DMS53 treated with DMSO at 0.1 percent for 48 hours (cell line): ENCODE results near the gene PTP4A2.
A peak's percentile ranks its signal among the peaks of the same experiment; 100 is the strongest.
"Not testable (repeated sequence)": the region's sequence is repeated elsewhere in the genome, so short reads cannot be mapped to it uniquely, and the experiment has no call there.

Source experiments
- DNase-seq: peaks from one replicate; lab custom pipeline; 2025; ENCODE audit not compliant: unreplicated experiment; lab: John Stamatoyannopoulos, UW

Gene PTP4A2

DNA sequence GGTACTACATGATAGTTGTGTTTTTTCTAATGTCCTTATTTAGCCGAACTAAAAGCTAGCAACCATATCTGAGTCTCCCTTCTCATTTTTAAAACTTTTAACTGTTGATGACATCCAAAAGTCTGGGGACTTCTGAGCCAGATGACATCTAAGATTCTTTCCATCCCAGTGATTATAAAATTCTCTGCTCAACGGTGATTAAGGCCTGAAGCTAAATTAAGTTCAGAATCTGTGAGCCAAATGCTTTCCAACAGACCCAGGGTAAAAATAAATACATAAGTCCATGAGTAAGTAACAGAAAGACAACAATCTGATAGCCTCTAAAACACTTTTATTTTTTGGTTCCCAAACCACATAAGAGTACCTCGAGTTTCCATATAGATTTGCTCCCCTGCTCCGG lies 13.1 kb upstream of the PTP4A2 start:
- DNase-seq: no peak

- DNase-seq: no peak
These were observed 11.7 kb upstream of the PTP4A2 start for GRCh38 chr1:31949862-31950261.

- DNase-seq: not testable (repeated sequence)
These were observed 7.5 kb upstream of the PTP4A2 start for GRCh38 chr1:31945677-31946076.

DNA sequence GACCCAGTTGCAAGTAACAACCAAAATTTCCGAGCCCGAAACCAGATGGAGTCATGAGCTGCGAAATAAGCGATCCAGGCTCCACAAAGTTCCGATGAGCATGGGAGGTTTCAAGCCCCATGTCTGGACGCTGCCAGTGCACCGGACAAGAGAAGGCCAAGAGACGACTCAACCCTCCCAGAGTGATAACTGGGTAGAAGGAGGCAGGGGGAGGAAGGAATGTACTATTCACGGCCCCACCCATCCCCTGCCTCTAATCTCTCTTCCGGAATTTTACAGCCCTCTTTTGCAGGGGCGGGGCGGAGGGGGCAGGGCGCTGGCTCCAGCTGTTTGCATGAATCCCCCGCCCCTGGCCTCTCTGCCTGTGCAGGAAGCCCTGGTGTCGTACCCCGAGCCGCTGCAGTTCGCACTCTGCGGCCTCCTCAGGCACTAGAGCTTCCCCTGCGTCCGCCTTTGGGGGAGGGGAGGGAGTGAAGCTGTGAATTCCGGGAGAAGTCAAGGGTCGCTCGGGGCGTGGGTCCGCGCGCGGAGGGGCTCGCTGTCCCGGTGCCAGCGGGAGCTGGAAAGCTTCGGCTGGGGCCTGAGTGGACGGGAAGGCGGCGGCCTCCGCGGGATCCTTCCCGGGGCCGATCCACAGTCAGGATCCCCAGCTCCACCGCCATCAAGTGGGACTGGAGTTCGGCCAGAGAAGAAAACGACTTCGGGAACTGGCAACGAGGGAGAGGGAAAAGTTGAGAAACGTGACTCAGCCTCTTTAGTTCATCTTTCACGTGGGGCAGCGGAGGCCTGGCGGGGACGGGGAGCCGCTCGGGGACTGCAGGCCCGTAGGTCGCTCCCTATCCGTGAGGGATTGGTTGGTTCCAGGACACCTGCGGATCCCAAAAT lies 6.3 kb upstream of the PTP4A2 start:
- no peak for DNase-seq

GRCh38 chr1:31943546-31944184 lies 5.5 kb upstream of the PTP4A2 start:
- DNase-seq: no peak

DNA sequence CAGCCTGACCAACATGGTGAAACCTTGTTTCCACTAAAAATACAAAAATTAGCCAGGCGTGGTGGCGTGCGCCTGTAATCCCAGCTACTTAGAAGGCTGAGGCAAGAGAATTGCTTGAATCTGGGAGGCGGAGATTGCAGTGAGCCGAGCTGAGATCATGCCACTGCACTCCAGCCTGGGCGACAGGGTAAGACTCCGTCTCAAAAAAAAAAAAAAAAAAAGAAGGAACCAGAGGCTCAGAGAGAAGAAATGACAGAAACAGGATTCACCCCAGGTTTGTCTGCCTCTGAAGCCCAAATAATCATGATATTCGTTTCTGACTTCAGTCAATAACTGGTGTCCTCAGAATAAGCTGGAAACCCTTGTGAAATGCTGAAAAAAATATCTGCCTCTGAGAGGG lies 3.9 kb upstream of the PTP4A2 start:
- DNase-seq: not testable (repeated sequence)

GRCh38 chr1:31939484-31940329 lies 1.5 kb upstream of the PTP4A2 start:
- DNase-seq: peak; percentile 72

GRCh38 chr1:31937300-31938183 lies 626 bp downstream of the PTP4A2 start:
- no peak for DNase-seq

GRCh38 chr1:31936981-31937299 lies 1.2 kb downstream of the PTP4A2 start:
- no peak for DNase-seq

GRCh38 chr1:31936278-31936980 lies 1.7 kb downstream of the PTP4A2 start:
- no peak for DNase-seq

- DNase-seq: no peak
These were observed 3.2 kb downstream of the PTP4A2 start for GRCh38 chr1:31934706-31935629.

GRCh38 chr1:31932491-31933316 lies 5.5 kb downstream of the PTP4A2 start:
- peak; percentile 36 for DNase-seq

- peak; percentile 51 for DNase-seq
These were observed 6.5 kb downstream of the PTP4A2 start for GRCh38 chr1:31931593-31932225.

DNA sequence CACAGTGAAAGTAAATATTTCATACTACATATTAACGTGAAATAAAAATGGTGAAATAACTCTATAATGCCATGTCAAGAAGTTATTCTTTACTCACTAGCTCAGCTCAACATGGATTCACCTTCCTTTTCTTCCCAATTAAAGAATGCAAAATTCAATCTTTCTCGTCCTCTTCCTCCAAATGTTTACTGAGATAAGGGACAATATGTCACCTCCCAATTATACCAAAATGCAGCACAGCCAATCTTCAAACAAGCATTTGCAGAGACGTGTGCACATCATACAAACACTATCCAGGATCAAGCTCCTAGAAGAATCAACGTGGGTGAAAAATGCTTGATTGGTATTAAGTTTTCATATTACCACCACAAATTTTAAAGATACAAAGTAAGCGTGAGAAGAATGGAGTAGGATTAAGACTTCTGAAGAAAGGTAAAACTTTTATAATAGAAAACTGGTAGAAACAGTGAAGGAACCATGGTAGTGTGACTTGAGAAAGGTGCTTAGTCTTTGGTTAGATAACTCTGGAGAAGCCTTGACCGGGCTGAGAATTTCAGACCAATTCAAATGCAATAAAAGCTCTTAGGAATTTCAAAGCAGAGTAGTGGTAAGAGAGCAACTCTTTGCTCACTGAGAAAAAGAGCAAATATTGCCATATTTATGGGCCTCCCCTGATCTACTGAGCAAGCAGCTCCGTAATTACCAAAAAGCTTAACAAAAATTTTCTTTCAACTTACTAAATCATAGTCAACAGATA lies 7.2 kb downstream of the PTP4A2 start:
- no peak for DNase-seq

DNA sequence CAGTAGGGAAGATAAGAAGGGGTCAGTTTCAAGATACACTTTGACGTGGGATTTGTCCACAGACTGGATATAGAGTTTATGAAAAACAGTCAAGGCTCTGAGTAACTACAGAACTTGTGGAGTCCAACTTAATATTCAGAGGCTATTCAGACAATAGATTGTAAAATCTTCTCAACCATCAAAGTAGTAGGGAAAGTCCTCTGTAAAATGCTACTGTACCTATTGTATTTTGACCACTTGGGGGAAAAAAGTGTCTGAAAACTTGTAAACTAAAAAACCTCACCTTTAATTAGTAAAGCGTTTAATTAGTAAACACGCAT lies 10.5 kb downstream of the PTP4A2 start:
- no peak for DNase-seq

DNA sequence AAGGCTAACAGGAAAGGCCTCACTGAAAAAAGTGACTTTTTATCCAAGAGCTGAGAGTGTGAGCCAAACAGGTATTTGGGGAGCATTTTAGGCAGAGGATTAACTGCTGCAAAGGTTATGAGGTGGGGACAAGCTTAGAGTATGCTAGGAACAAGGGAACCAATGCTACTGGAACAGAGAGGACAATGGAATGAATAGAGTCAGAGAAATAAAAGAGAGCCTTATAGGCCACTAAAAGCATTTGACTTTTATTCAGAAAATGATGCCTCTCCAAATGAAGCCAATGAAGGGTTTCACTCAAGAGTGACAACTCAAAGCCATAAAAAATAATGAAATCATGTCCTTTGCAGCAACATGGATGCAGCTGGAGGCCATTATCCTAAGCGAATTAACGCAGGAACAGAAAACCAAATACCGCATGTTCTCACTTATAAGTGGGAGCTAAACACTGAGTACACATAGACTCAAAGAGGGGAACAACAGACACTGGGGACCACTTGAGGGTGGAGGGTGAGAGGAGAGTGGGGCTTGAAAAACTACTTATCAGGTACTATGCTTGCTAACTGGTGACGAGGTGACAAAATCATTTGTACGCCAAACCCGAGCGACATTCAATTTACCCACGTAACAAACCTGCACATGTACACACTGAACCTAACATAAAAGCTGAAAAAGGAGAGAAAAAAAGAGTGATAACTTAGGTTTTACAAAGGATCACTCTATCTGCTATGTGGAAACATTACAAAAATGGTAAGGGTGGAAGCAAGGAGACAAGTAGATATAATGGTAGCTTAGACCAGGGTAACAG lies 11.1 kb downstream of the PTP4A2 start:
- no peak for DNase-seq
